IPS DF 4.7 (cell line): ENCODE data around the gene DGKE.

Experiments used
- DNase-seq: peaks from one replicate; pipeline ENCODE4 v3.0.0-alpha.2; 2013; ENCODE audit warnings: low spot score; ENCODE audit errors: extremely low read depth

The DGKE gene

DNA sequence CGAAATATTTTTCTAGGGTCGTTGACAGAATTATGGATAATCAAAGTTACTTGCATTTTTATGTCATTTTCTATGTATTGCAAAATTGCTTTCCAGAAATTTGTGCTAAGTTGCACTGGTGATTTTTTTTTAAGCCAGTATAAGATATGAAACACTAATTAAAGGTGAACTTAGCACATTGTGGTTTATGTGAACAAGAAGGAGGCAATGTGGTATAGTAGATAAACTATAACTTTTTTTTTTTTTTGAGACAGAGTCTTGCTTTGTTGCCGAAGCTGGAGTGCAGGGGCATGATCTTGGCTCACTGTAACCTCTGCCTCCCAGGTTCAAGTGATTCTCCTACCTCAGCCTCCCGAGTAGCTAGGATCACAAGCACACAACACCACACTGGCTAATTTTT lies 13.2 kb downstream of the DGKE start:
- DNase-seq = no peak

DNA sequence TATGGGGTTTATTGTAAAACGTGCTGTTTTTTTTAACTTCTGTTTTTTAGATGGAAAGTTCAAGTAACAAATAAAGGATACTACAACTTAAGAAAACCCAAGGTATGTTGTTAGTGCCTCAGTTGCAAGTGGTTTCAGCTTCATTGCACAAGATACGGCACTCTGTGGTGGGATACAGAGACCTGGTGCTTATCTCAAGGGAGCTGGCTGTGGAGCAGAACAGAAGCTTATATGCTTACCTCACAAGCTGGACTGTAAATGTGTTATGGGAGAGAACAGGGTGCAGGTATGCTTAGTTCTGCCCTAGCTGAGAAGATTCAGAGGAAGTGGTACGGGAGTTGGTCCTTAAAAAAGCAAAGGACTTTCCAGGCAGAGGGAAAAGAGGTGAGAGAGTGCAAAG lies 15.2 kb downstream of the DGKE start:
- DNase-seq = no peak

DNA sequence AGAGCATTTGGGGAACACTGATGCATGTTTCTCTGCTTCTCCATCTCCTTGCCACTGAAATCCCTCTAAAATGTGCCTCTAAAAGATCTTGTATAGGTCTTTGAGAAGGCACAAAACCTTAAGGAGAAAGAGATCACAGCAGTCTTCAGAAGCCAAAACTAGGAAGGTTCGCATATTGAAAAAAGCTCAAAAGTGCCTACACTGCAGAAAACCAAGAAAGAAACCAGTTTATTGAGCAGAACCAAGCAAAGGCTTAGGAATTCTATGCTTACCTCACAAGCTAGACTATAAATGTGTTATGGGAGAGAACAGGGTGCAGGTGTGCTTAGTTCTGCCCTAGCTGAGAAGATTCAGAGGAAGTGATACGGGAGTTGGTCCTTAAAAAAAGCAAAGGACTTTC lies 16.6 kb downstream of the DGKE start:
- DNase-seq = no peak

DNA sequence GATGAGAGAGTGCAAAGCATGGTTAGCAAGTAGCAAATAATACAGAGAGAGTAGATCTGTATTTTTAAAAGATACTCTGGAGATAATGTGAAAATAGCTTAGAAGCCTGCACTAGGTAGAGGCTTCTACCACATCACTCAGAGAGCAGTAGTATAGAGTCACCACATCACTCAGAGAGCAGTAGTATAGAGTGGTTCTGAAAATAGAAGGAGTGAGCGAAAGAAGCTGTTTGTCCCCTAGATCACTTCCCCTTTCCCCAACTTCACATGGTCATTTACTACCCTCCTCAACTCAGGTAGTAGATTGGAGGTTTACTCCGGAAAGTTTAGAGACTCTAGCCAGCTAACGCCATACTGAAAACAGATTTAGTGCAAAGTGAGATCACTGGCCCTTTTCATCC lies 17.1 kb downstream of the DGKE start:
- DNase-seq = no peak

DNA sequence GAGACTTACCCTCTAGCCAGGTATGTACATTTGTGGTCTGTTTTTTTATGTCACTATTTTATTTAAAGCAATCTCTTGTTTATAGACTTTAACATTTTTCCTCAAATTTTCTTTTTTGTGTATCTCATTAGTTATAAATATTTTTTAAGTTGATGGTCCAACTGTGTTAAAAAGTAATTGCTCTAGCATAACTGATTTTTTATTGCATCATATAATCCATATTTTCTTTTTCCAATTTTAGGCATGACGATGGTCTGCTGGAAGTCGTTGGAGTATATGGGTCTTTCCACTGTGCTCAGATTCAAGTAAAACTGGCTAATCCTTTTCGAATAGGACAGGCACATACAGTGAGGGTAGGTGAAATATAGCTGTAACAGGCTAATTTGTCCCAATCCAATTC lies 27.9 kb downstream of the DGKE start:
- DNase-seq = no peak

DNA sequence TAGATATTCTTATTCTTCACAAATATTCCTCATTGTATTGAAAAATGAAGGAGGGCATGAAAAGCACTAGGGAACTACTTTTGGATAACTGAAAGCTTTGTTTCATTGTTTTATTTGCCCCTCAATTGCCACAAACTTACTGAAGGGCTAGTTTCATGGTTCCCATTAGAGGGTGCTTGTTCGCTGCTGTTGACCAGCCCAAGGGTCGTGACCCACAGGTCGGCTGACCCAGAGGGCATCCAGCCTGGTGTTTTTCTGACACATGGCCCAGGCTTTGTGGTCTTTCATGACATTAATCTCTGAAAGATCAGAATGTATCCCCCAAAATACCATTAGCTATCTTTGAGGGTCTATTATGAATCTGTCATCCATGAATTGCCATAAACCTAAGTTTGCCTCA lies 30.0 kb downstream of the DGKE start:
- DNase-seq = no peak

DNA sequence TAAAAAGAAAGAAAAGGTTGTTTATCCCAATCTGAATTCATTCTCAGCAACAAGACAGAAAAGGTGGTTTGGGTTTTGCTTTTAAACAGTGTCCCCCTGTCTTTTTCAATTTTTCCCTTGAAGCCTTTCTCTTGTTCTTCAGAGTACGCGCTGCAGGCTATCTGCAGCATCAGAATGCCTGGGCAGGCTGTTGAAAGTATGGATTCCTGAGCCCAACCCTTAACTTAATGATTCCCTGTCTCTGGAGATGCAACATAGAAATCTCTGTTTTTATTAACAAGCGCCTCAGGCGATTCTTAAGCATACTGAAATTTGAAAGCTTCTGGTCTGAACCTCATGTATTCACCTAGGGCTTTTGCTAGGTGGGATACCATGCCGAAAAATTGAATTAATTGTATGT lies 32.1 kb downstream of the DGKE start:
- no peak for DNase-seq

DNA sequence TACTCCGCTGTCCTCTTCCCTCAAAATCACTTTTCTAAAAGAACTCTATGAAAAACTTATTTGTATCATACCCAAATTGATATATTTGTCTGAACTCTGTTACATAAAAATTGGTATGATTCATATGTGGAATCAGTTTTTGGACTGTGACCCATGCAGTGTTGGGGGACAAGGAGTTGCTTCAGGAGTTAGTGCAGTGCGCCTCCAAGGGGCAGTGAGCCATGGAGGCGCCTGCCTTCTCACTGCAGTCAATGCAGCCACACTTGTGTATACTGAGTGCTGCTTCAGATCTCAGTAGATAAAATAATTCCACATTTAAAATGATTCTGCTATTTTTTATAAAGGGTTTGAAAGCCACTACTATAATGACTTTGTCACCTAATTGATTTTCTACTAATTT lies 32.5 kb downstream of the DGKE start:
- no peak for DNase-seq

DNA sequence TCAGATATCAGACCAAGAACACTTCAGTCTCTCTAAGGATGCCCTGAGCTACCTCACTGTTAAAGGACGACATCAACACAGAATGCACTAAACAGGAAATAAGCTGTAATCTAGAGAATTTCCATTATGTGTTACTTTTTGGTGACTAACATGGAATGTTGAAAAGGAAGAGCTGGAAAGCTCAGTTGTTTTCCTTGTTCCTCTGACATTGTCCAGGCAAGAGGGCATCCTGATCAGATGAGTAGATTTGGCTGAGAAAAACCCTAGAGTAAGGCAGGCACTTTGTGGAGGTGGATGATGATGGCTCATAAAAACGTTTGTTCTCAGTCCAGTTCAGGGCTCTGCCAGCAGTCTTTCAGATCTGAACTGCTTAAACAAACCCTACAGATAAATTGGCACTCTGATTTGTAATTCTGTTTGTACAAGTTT lies 34.0 kb downstream of the DGKE start:
- no peak for DNase-seq

DNA sequence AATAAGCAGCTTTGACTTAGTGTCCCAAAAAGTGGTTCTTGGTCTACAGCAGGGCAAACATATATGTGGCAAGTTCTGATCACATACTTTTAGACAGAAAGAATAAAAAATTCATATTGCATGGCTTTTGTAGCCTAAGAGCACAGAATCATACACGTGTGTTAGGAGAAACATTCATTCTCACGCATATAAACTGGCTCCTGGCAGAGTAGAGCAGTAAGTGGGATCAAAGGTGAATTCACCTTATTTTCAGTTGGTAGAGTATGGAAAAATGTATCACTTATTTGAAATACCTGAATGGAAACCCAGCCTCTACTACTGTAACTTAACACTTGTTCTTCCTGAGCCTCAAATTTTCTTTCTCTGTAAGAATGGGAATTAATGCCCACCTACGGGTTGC lies 34.8 kb downstream of the DGKE start:
- DNase-seq = no peak

DNA sequence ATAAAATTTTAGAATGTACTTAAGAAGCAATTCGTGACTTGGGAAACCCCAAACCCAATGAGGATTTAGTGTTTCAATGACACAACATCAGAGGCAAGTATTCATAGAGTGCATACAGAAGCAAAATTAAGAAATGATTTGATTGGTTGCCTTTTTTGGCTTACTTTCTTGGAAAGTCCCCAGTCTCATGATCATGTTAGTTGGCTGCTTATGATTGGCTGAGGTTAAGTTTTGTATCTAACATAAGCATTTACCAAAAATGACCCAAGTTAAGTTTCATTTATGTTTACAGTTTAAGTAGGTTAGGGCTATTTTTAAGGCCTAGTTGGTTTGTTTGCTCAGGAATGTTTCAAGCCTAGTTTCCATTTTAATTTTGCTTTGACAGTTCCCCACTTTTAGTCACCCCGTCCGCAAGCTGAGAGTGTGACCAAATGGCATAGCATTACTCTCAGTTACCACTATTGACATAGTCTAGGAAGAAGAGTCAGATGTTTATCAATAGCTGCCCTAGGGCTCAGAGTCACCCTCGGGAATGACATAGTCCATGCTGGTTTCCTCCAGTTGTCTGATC lies 36.2 kb downstream of the DGKE start:
- DNase-seq = no peak

DNA sequence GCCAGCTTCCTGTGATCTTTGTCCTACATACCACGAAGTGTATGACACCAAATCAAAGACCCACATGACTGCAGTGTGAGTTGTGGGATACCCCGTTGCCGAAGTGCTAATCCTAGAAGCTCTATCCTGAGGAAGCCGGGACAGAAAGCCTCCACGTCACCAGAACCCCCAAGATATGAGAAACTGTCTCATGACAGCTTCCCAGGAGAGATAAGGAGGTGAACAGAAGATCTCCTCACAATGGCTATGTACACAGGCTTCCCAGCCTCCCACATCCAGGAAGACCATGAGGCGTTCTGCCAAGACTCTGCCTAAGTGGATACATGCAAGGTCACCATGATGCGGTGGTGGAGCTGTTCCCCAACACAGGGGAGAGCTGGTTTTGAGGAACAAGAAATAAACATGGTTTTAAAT lies 42.8 kb downstream of the DGKE start:
- DNase-seq = no peak

DNA sequence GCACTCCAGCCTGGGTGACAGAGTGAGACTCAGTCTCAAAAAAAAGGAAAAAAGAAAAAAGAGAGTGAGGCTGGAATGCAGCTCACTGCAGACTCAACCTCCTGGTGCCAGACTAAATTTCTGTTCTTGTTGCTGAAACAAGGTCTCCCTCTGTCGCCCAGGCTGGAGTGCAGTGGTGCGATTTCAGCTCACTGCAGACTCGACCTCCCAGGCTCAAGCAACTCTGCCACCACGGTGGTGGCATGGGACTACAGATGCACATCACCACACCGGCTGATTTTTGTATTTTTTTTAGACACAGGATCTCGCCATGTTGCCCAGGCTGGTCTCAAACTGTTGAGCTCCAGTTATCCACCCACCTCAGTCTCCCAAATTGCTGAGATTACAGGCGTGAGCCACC lies 45.3 kb downstream of the DGKE start:
- DNase-seq = no peak

DNA sequence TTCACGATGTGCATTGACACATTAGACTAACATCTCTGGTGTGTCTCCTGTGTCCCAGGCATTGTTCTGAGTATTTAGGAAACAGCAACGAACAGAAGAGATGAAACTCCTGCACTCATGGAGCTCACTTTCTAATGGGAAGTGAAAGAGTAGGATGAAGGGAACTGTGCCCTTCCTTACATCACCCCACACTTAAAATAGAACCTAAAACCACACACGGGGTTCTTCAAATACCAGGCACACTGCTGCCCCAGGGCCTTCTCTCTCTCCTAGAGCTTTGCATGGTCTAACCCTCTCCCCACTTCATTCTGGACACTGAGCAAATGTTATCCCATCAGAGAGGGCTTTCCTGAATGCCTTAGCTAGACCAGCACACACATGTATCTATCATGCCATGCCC lies 46.2 kb downstream of the DGKE start:
- no peak for DNase-seq

DNA sequence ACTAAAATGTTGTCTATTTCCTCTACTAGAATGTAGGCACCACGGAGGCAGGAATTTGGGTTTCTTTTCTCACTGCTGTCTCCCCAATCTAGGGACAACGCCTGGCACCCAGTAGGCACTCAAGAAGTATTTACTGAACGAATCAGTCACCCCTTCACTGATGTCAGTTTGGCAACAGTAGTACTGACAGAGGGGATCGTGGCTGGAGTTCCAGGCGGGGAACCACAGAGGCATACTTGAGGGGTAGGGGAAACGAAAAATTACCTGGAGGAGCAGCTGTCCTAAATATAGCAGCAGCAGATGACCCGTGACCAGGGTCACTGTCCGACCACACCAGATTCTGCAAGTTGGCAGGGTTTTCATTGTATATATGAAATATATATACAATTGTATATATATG lies 46.6 kb downstream of the DGKE start:
- no peak for DNase-seq

DNA sequence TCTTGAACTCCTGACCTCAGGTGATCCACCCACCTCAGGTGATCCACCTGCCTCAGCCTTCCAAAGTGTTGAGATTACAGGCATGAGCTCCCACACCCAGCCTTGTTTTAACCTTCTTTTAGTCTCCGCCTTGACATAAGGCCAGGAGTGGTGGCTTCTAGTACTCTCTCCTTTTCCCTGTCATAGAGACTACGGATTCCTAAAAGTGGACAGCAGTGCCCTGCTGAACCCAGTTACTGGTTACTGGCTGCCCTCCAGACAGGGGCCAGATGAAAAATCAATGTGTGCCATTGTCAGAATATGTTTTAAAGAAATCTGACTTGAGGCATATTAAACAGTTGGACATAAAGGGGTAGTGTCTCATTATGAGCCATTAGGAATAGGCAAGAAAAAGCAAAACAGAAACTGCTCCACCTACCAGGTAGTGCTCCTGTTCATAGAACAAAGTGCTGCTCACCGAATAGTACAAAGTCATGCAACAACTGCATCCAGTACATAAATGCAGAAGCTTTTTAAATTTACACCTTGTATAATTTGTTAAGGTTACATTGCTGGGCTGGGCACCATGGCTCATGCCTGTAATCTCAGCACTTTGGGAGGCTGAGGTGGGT lies 47.8 kb downstream of the DGKE start:
- no peak for DNase-seq

DNA sequence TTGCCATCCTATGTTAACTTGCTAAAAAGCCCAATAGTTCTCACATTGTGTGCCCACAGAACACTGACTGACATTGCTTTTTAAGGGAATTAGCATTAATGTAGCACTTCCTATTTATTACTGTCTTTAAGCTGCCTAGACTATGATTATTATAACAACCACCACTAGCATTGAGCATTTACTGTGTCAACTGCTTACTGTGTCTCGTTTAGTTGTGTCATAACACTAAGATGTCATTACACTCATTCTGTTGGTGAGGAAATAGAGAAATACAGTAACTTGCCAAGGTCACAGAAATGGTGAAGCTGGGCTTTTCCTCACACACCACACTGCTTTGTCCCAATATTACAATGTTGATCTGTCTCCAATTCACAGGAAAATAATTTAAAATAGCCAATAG lies 49.7 kb downstream of the DGKE start:
- no peak for DNase-seq

DNA sequence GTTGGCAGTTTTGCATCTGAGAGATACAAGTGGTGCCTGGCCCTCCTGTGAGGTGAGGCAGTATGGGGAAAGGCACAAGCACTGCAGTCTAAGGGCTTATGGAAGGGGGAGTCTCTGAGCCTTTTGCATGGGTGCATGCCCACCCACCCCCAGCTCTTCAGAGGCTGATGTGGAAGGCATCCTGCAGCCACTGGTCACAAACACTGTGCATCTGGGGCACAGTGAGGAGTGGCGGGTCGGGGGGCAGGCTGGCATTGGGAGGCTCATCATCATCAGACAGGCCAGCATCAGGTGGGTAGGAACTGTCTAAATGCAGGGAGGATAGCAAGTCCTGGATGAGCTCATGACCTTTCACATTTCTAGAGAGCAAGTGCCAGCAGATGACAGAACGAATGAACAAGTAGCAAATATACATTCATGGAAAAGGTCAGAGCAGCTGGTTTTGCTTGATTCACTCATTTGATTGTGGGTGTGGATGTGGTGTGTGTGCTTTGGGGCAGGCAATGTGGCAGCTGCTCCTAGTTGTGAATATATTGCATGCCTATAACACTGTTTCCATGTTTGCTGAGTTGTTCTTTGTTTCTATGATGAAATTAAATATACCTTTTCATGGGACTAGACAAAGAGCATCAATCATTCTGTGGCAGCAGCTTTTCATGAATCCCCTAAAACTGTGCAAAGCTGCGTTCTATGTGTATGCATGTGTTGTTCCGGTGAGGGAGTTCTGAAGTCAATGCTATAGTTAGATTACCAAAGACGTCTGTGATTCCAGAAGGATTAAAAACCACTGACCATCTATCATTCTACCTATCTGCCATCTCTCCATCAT lies 50.7 kb downstream of the DGKE start:
- no peak for DNase-seq

DNA sequence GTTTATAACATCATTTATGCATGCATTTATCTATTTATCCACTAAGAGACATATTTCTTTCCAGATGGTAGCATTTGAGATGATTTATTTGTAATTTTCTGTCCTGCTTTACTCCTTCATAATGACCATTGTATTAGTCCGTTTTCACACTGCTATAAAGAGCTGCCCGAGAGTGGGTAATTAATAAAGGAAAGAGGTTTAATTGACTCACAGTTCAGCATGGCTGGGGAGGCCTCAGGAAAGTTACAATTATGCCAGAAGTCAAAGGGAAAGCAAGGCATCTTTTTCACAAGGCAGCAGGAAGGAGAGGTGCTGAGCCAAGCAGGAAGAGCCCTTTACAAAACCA lies 51.3 kb downstream of the DGKE start:
- DNase-seq = no peak

DNA sequence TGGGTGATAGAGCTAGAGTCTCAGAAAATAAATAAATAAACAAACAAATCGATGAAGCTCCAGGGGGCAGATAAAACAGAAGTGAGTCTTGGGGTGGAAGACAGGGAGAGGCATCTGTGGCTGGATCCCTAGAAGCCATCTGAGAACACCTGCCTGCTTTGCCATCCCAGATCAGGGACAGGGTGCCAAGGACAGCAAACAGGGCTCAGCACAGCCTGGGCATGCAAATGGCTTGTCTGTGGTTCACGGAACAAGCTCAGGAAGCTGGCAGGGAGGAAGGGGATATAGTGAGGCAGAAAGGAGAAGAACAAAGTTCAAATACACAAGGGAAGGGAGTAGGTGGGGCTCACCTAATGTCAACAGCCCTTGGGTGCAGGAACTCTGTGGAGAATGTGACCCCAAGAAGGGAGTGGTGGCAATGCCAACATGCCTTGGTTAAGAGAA lies 52.4 kb downstream of the DGKE start:
- DNase-seq = no peak

DNA sequence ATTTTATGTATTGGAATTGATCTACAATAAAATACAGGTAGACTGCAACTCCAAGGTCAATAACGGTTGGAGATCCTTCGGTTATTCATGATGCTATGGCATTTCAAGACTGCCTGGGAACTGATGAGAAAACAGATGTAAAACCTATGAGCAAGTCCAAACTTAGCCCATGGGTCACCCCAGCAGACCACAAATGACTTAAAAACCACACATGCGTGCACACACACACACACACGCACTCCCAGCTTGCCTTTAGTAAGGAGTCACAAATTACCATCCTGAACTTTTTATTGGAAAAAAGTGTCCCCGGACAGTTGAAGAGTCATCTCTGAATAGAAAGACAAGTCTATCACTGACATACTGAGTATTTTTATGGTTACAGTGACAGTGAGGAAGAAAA lies 53.2 kb downstream of the DGKE start:
- no peak for DNase-seq

DNA sequence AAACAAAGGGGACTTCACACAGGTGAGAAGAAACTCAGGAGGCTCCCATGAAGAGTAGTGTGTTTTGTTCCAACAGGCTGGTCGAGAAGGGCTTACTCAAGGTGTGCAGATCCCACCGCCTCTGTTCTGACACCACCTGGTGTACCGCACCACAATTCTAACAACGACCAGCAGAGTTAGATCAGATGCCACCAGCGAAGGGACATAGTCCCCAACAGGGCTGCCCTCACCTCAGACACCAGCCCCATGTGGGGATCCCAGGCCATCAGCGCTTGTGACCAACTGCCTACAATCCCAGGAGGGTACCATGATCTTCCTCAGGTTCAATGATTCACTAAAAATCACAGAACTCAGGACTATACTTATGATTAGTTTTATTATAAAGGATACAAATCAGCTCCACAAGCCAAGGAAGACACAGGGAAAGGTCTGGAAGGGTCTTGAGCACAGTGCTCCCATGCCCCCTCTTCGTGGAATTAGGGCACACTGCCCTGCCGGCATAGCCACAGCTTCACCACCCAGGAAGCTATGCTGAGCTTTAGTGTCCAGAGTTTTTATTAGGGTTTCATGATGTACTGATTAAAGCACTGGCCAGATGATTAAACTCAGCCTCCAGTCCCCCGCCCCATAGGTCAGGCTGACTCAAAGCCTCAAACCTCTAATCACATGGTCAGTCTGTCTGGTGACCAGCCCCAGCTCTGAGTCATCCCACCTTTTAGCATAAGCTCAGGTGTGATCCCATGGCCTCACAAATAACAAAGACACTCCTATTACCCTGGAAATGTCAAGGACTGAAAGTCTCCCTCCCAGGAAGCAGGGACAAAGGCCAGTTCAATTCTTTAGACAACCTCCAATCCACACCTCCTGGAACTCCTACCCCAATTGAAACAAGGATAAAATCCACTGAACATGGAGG lies 53.9 kb downstream of the DGKE start:
- DNase-seq = no peak
